GM21619 (cell line): ENCODE measurements around the gene TBC1D1.

Source experiments
- ATAC-seq: cut with Tn5 transposase; IDR thresholded peaks from one replicate; pipeline ENCODE4 v1.9.1; 2021; ENCODE audit not compliant: unreplicated experiment

The TBC1D1 gene

GRCh38 chr4:37985730-37986275, 94.9 kb downstream of the TBC1D1 start:
- no peak for ATAC-seq

- no peak for ATAC-seq
Measured at GRCh38 chr4:37988670-37989069, 97.8 kb downstream of the TBC1D1 start.

GRCh38 chr4:37989398-37990260, 98.7 kb downstream of the TBC1D1 start:
- ATAC-seq, result no peak

- no peak for ATAC-seq
Measured at GRCh38 chr4:37990731-37991245, 99.9 kb downstream of the TBC1D1 start.

- no peak for ATAC-seq
Measured at GRCh38 chr4:37991623-37992410, 100.9 kb downstream of the TBC1D1 start.

GRCh38 chr4:37993806-37994205, 102.9 kb downstream of the TBC1D1 start:
- ATAC-seq, result no peak

- ATAC-seq, result no peak
Measured at GRCh38 chr4:37994569-37994968, 103.7 kb downstream of the TBC1D1 start.

- ATAC-seq, result no peak
Measured at GRCh38 chr4:37995299-37995821, 104.5 kb downstream of the TBC1D1 start.

- ATAC-seq, result no peak
Measured at GRCh38 chr4:37995981-37996775, 105.3 kb downstream of the TBC1D1 start.

GRCh38 chr4:37998226-37998625, 107.3 kb downstream of the TBC1D1 start:
- ATAC-seq, result no peak

GRCh38 chr4:37999000-37999716, 108.3 kb downstream of the TBC1D1 start:
- no peak for ATAC-seq

- no peak for ATAC-seq
Measured at GRCh38 chr4:37999965-38000364, 109.1 kb downstream of the TBC1D1 start.

- no peak for ATAC-seq
Measured at GRCh38 chr4:38001927-38002326, 111.0 kb downstream of the TBC1D1 start.

GRCh38 chr4:38002451-38003071, 111.7 kb downstream of the TBC1D1 start:
- no peak for ATAC-seq

- no peak for ATAC-seq
Measured at GRCh38 chr4:38003102-38003501, 112.2 kb downstream of the TBC1D1 start.

GRCh38 chr4:38003628-38004027, 112.7 kb downstream of the TBC1D1 start:
- ATAC-seq, result no peak

- no peak for ATAC-seq
Measured at GRCh38 chr4:38004062-38004461, 113.2 kb downstream of the TBC1D1 start.

GRCh38 chr4:38004887-38005286, 114.0 kb downstream of the TBC1D1 start:
- no peak for ATAC-seq

- no peak for ATAC-seq
Measured at GRCh38 chr4:38005637-38006036, 114.8 kb downstream of the TBC1D1 start.
